GM21717 (cell line): ENCODE data around the gene SNRNP70.
"Not testable (repeated sequence)": the region's sequence is repeated elsewhere in the genome, so short reads cannot be mapped to it uniquely, and the experiment has no call there.

Experiments
- ATAC-seq: cut with Tn5 transposase; IDR thresholded peaks from one replicate; pipeline ENCODE4 v1.9.1; 2021; ENCODE audit warnings: mild to moderate bottlenecking, moderate library complexity; ENCODE audit not compliant: unreplicated experiment

The SNRNP70 gene

DNA sequence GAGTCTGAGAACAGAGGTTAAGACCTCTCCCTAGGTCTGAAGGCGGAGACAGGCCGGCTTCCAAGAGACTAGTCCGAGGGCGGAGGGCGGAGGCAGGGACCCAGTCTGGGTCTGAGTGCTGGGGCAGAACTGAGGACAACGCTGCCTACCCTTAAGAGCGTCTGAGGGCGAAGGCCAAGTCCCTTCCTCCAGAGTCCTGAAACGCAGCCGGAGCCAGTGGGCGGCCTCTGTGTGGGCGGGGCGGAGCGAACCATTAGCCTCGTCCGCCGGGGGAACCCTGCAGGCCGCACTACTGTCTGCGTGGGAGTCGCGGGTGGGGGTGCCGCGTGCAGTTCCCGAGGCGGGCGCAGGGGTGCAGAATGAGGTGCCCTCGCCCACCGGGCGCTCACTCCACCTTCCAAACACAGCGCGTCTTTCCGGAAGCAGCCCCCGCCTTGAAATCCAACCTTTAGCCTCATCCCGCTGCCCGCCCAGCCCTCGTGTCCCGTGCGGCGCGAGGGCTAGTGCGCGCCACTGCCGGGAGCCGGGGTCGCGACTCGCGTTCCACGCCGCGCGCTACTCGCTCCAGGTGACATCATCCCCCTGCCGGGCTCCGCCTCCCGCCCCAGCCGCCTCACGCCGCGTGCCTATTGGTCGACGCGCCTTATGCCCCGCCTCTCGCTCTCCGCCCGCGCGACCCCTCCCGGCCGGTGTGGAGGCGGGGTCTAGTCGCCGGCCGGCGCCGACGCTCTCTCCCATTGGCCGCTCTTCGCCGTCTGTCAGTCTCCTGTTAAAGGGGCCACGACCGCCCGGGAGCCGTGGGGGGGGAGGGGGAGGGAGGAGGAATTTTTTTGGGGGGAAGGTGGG, 33.5 kb downstream of the SNRNP70 start, which contains the start of gene C19orf73:
Gene C19orf73 (minus strand): TSS at position 579 of the 846 bp plus-strand sequence. CDS start 121 bp downstream, at position 458.
- peak; percentile 71 for ATAC-seq

DNA sequence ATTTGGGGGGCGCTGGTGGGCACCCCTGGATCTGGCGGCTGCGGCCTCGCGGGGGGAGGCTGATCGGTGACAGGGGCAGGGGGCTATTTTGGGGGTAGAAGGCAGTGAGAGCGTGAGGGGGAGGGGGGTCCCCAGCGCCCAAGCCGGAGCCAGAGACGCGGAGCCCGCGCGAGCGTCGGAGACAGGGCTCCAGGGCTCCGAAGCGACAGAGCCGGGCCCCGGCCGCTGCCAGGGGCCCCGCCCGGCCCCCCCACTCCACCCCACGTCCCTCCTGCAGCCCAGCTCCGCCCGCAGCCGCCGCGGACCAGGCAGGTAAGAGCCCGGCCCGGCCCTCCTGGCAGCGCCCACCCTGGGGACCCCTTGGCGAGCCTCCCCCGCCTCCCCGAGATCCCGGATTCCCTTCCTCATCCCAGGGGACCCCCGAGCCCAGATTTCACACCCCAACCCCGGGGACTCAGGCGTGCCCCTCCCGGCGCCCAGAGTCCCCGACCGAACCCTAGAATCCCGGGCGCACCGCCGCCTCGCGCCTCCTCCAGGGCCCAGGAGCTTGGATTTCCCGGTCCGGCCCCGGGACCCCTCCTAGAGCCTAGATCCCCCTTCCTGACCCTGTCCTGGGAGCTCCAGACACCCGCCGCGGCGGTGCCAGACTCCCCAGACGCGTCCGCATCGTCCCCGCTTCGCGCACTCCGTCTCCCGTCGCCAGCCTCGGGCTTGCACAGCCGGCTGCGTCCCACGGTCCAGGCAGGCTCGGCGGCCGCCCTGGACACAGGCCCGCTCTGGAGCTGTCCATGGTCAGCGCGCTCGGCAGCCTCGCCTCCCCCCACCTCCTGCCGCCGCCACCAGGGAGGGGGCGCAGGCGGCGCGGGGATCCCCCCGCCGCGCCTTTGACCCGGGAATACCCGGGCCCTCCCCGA, 34.4 kb downstream of the SNRNP70 start, which contains the start of gene PPFIA3:
Gene PPFIA3 (plus strand): TSS at position 134 of the 914 bp plus-strand sequence. CDS start 8,330 bp downstream, outside the sequence.
- no peak for ATAC-seq

DNA sequence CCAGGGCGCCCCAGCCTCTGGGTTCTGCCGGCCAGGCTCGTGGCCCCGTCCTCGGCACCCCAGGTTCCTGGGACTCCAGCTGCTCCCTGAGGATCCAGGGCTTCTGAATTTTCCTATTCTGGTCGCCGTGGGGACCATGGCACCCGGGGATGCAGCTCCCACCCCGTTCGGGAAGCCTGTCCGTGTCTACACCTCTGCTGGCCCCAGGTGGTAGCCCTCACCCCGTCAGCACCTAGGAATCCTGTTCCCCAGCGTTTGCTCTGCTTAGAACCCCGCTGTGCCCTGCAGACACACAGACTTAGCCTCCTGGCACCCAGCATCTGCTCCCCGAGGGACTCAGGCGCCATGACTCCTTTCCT, 35.1 kb downstream of the SNRNP70 start:
- ATAC-seq: no peak

DNA sequence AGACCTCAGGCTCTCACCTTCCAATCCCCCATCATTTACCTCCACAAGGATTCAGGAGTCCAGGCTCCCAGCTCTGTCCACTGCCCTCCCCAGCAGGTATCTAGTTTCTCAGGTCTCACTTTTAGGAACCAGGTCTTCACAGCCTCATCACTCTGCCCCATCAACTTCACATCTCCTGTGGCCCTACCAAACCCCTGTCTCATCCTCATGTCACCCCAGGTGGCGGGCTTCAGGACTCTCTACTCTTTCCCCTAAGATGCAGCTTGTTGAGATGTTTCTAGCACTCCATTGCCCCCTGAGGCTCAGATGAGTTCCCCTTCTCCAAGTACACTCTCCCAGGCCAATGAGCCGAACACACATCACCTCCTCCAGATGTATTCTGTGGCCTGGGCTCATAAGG, 35.6 kb downstream of the SNRNP70 start:
- ATAC-seq: no peak

DNA sequence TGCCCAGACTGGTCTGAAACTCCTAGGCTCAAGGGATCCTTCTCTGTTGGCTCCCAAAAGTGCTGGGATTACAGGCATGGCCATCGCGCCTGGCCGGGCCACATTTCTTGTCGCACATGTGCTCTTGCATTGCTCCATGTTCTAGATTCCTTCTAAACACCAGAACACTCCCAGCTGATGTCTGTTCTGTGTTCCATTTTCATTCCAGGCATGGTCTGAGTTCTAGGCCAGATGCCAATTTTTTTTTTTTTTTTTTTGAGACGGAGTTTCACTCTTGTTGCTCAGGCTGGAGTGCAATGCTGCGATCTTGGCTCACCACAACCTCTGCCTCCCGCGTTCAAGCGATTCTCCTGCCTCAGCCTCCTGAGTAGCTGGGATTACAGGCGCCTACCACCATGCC, 36.6 kb downstream of the SNRNP70 start:
- not testable (repeated sequence) for ATAC-seq

DNA sequence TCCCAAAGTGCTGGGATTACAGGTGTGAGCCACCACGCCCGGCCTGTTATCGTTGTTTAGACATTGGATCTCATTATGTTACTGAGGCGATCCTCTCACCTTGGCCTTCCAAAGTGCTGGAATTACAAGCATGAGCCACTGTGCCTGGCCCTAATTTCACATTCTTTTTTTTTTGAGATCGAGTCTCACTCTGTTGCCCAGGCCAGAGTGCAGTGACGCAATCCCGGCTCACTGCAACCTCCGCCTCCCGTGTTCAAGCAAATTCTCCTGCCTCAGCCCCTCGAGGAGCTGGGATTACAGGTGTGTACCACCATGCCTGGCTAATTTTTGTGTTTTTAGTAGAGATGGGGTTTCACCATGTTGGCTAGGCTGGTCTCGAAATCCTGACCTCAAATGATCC, 38.0 kb downstream of the SNRNP70 start:
- ATAC-seq: not testable (repeated sequence)

DNA sequence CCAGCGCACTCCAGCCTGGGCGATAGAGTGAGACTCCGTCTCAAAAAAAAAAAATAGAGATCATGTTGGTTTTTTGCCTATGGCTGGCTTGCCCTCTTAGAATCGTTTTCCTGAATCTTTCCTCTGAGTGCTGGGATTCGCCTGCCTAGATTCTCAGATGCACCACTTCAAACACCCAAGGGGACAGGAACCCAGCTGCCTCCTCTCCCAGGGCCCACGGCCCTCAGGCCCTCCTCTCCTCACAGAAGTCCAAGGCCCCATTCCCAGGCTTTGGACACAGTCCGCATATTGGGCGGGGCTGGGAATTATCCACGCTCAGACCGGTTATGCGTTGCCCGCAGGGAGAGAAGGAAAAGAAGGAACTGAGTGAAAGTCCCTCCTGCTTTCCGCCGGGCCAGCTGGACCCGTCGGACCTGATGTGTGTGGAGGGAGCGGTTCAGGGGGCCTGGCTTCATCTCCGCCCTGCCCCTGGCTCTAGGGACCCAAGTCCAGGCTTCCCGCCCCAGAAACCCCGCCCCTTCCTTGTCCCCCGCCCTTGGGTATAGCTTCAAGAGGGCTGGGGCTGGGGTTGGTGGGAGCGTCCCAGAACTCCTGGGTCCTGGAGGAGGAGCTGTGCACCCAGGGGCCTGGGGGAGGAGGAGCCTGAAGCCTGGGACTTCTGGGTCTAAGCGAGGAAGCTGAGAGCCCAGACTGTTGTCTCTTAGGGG, 39.9 kb downstream of the SNRNP70 start:
- no peak for ATAC-seq

DNA sequence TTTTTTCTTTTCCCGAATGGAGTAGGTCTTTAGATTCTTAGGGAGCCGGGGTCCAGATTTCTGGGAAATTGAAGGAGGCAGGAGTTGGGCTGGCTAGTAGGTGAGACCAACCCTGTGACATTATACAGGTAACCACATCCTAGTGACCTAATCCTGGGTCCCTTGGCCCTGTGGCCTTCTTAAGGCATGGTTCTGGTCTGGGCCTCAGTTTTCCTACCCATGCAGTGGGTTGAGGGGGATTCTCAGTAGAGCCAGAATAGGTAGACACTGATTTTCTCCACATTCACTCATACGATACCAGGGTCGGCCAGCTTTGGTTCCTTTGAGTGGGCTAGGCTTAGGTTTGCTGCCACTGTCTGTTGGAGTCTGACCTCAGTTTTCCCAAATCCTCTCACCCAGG, 41.3 kb downstream of the SNRNP70 start:
- no peak for ATAC-seq

DNA sequence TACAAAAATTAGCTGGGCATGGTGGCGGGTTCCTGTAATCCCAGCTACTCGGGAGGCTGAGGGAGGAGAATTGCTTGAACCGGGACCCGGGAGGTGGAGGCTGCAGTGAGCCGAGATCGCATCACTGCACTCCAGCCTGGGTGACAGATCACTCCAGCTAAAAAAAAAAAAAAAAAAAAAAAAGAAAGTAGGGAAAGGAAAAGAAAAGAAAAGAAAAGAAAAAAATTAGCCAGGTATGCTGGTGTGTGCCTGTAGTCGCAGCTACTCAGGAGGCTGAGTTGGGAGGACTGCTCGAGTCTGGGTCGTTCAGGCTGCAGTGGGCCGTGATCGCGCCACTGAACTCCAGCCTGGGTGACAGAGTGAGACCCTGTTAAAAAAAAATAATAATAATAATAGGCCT, 42.0 kb downstream of the SNRNP70 start:
- not testable (repeated sequence) for ATAC-seq

DNA sequence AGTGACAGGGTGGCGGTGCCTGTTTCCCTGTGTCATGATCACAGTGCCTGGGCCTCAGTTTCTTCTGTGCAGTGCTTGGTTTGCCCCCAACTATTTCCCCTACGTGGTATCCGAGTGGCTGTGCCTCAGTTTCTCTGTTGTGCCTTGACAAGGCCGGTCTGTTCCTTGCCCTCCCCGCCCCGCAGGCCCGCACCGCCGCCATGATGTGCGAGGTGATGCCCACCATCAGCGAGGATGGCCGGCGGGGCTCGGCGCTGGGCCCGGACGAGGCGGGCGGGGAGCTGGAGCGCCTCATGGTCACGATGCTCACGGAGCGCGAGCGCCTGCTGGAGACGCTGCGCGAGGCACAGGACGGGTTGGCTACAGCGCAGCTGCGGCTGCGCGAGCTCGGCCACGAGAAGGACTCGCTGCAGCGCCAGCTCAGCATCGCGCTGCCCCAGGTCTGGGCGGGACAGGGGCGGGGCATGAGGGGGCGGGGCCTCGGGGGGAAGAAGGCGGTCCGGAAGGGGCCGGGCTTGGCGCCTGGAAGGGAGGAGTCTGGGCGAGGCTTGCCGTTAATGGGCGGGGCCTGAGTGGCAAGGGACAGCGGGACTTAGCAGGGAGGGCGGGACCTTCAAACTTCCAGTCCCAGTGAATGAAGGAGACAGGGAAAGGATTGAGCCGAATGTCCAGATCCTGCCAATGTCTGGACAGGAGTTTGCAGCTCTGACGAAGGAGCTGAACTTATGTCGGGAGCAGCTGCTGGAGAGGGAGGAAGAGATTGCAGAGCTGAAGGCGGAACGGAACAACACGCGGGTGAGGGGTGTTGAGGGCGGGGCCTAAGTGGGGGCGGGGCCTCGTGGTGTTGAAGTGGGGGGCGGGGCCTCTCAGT, 42.7 kb downstream of the SNRNP70 start:
- peak; percentile 85 for ATAC-seq

DNA sequence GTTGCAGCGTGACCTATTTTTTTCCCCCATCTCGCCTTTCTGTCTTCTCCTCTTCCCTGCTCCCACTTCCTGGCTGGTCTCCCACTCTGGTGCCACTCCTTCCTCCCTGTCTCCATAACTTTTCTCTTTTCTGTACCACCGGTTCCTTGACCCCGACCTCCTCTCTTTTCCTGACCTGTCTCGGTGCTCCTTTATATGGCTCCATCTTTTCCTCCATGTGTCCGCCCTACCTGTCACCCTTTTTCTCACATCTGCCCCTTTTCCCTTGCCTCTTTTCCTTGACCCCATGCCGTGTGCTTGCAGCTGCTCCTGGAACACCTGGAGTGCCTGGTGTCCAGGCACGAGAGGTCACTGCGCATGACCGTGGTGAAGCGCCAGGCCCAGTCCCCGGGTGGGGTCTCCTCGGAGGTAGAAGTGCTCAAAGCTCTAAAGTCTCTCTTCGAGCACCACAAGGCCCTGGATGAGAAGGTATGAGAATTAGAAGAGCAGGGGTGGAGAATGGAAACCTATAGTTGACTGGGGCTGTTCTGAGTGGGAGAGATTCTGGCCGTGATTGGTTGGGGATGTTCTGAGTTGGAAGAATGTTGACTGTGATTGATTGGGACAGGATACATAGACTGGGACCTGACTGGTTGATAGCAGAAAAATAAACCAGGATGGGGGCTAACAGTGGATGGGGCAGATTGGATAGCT, 43.4 kb downstream of the SNRNP70 start:
- ATAC-seq: no peak

DNA sequence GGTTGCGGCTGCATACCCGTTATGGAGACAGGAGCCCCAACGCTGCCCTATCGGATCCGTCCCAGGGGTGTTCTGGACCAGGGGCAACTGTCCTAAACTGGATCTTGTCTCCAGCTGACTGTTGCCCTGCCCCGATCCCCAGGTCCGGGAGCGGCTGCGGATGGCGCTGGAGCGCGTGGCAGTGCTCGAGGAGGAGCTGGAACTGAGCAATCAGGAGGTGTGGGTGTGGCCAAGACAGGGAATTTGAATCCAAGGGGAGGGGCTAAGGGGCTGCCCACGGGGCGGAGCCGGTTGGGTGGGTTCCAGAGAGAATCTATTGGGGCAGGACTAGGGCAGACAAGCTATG, 44.0 kb downstream of the SNRNP70 start:
- ATAC-seq: no peak

DNA sequence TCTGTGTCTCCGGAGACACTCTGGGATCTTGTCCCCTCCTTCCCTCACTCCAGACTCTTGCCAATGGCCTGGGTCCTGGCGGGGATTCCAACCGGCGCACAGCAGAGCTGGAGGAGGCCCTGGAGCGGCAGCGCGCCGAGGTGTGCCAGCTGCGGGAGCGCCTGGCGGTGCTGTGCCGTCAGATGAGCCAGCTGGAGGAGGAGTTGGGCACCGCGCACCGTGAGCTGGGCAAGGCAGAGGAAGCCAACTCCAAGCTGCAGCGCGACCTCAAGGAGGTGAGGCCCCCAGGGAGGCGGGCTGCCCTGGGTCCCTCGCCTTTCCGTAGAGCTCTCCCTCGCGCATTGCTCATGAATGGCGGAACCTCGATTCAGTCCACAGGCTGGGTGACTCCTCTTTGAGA, 45.1 kb downstream of the SNRNP70 start:
- no peak for ATAC-seq

DNA sequence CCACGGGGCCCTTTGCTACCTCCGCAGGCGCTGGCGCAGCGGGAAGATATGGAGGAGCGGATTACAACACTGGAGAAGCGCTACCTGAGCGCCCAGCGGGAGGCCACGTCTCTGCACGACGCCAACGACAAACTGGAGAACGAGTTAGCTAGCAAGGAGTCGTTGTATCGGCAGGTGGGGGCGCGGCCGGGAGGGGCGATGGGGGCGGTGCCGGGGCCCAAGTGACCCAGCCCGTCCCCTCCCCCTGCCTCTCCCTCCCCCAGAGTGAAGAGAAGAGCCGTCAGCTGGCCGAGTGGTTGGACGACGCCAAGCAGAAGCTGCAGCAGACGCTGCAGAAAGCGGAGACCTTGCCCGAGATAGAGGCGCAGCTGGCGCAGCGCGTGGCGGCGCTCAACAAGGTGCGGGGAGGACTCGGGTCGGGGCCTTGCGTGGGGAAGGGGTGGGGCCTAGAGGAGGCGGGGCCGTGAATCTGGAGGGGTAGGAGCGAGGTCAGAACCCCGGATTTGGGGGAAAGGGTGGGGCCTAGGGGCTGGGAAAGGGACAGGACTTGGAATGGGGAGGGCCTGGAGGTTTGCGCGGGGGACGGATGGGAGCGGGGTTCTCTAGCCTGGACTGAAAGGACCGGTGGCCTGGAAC, 47.8 kb downstream of the SNRNP70 start:
- ATAC-seq: no peak

DNA sequence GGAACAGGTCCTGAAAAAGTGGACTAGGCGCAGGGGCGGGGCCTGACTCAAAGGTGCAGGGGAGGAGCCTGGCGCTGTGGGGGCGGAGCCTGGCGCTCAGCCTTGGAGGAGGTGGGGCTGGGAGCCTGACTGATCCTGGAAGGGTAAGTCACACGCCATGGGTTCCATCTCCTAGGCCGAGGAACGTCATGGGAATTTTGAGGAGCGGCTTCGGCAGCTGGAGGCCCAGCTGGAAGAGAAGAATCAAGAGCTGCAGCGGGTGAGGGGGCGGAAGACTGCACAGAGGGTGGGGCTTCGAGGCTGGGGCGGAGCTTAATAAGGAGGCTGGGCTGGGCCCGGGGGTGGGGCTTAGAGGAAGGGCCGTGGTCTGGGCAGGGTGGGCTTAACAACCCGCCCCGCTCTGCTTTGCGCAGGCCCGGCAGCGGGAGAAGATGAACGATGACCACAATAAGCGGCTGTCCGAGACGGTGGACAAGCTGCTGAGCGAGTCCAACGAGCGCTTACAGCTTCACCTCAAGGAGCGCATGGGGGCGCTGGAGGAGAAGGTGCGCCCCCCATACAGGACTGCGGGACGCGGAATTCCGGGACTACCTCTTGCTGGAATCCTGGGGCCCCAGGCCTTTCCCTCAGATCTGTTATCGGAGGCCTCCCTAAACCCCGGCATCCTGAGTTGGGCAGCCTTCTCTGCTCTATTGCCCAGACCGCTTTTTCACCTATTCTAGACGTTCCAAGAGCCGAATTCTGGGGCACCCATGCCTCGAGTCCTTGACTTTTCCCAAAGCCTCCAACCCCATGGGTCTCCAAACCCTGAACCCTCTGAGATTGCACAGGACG, 48.6 kb downstream of the SNRNP70 start:
- ATAC-seq: no peak

DNA sequence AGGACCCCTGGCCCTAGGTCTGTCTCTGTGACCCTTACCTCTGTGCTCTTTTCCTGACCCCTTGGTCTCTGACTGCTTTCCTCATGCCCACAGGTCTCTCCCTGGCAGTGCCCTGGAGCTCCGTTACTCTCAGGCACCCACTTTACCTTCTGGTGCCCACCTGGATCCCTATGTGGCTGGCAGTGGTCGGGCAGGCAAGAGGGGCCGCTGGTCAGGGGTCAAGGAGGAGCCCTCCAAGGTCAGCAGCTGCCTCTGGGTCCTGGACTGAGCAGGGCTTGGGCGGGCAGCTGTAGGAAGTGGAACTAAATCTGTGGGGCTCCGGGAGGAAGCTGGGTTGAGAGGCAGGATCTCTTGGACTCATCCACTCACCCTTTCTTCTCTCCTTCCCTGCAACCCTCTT, 50.4 kb downstream of the SNRNP70 start:
- no peak for ATAC-seq

DNA sequence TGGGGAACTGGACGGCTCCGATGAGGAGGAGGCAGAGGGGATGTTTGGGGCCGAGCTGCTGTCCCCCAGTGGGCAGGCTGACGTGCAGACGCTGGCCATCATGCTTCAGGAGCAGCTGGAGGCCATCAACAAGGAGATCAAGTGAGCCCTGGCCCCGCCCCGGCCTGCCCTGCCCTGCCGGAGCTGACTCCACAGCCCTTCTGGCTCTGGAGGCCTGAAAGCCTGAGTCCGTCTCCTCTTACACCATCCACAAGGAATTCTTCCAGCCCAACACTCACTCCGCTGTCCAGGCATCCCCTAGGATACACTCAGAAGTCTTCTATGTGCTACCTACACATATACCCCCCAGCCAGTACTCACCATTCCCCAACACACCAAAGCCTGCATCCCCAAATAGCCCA, 51.5 kb downstream of the SNRNP70 start:
- ATAC-seq: no peak

DNA sequence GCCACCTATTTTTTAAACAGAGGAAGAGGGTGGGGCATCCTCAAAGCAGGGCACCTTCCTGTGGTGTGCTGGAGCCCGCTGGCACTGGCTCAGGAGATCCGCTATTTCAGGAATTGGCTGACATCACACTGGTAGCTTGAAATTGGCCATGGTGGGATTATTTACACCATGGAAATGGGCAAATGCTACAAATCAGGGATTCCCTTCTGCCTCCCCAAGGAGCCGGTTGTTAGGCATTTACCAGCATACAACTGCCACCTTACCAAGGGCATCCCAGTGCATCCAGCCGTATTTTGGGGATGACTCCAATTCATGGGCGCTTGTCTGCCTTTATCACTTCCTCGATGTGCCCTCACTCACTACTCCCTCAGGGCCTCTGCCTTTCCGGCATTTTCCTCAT, 55.7 kb downstream of the SNRNP70 start:
- ATAC-seq: no peak
